Psoas muscle (tissue), 8 donors: ENCODE data around the gene PLSCR4. TPM values are rescaled to one million over a fixed set of nuclear protein-coding genes. Genes with fewer than 3 reads are reported as not detected.
A peak's percentile ranks its signal among the peaks of the same experiment; 100 is the strongest.

Experiments
- ATAC-seq, 4 donors: fragments of 200-7000 bp; cut with Tn5 transposase; one replicate each; pipeline ENCODE4 v1.9.1; 2020; ENCODE audit warnings: moderate library complexity in 3 of 4, mild to moderate bottlenecking in 2 of 4
- DNase-seq, 2 donors: peaks; one replicate each; pipeline ENCODE4 v3.0.0-alpha.2; 2020
- H3K27ac ChIP-seq: fragments of 200-600 bp; one replicate; pipeline ENCODE4 v1.8.0; 2022
- H3K27me3 ChIP-seq, 3 donors: fragments of 200-600 bp in 1 of 3; one replicate each; pipeline versions ENCODE4 v1.6.1 to v1.8.0; 2013 to 2022; ENCODE audit warnings: low read length in 2 of 3, mild to moderate bottlenecking in 2 of 3, moderate library complexity in 1 of 3; ENCODE audit not compliant: insufficient read depth in 3 of 3
- H3K36me3 ChIP-seq, 2 donors: fragments of 200-600 bp in 1 of 2; one replicate each; pipeline versions ENCODE4 v1.6.1 to v1.8.0; 2013 to 2022; ENCODE audit warnings: low read depth in 1 of 2, mild to moderate bottlenecking in 1 of 2, moderate library complexity in 1 of 2; ENCODE audit not compliant: insufficient read depth in 1 of 2
- H3K4me1 ChIP-seq: fragments of 200-600 bp; one replicate; pipeline ENCODE4 v1.8.0; 2022
- H3K4me3 ChIP-seq: fragments of 200-600 bp; one replicate; pipeline ENCODE4 v1.8.0; 2022; ENCODE audit warnings: mild to moderate bottlenecking
- H3K9me3 ChIP-seq: fragments of 200-600 bp; one replicate; pipeline ENCODE4 v1.8.0; 2022
- CTCF ChIP-seq: fragments of 200-600 bp; IDR thresholded peaks from one replicate; pipeline ENCODE4 v1.8.0; 2022; ENCODE audit warnings: antibody characterized with exemption
- WGBS, 3 donors: extraction: QIAGEN DNeasy Blood & Tissue Kit; methylation state at CpG; one replicate each; pipeline versions ENCODE4 v1.1.6 to v1.1.7; 2013; 5-methylcytosine and 5-hydroxymethylcytosine counted together
- intact Hi-C, 2 donors: fragments of 100-400 bp; cut with DNase I; formaldehyde crosslinking; loops; one replicate each; pipeline versions ENCODE4 v1.11.0 to v1.14.2; 2022
- polyA plus RNA-seq, 3 donors: library from polyadenylated mRNA; stranded (reverse); fragments of 200-250 nt; gene quantifications; one replicate each; pipeline ENCODE4 v1.2.3, GENCODE V29; 2013
- total RNA-seq, 4 donors: library from RNA; stranded (reverse); fragmentation: NEBNext Ultra II Directional in 2 of 4; extraction: Animal tissue kit (Norgen Biotek cat#: 25700) in 2 of 4; gene quantifications; one replicate each; pipeline versions ENCODE4 v1.2.1 to v1.2.4, GENCODE V29; 2021 to 2023
- donor health status: healthy with polysubstance abuse.
- donor health status: DM: no; HTN: no; CAD: no; lungs with moderate emphysema.
- donor health status: Bipolar disorder and iron deficiency.
- donor health status: healthy.
- donor health status: DM: yes; HTN: yes; CAD: no.
- donor health status: DM: no; HTN: no; CAD: no.
- donor health status: DM: no; HTN: no; CAD: no.
- donor health status: DM: yes; HTN: yes; CAD: no.

PLSCR4 gene
- total and polyA plus RNA-seq, 7 donors, result 2.0 to 13.5 (median 3.6) TPM

GRCh38 chr3:146189519-146190173, 61.3 kb downstream of the PLSCR4 start:
- no peaks in the 10 kb centered on the region for H3K9me3 ChIP-seq
- ATAC-seq (peak; percentile 67 to 82 (median 74)), DNase-seq (no peak)
- no peaks in the 10 kb centered on the region for H3K27me3 ChIP-seq
- no peaks in the 10 kb centered on the region for H3K4me1 ChIP-seq
- H3K4me3 ChIP-seq, result no peak overlapping the region
- no peak overlapping the region for H3K27ac ChIP-seq
- 7 to 9% (median 8%) methylated on average over 6 of the region's 6 CpGs for WGBS, 3 donors
- intact Hi-C loops, result loop anchor here in 1 of 2 donors (10.0 kb wide), 1 partner anchor 125 kb away; no protein-coding TSS in a partner anchor
- TF ChIP-seq CTCF, result peak; percentile 76
- H3K36me3 ChIP-seq, result no peaks in the 10 kb centered on the region

GRCh38 chr3:146187334-146187950, 63.5 kb downstream of the PLSCR4 start:
- Histone ChIP-seq H3K9me3 (no peaks in the 10 kb centered on the region), H3K27me3 (no peaks in the 10 kb centered on the region), H3K36me3 (no peaks in the 10 kb centered on the region), H3K27ac (no peak overlapping the region), H3K4me1 (no peaks in the 10 kb centered on the region), H3K4me3 (no peak overlapping the region)
- intact Hi-C loops, result loop anchor here (2.0 to 10.0 kb wide), 2 partner anchors 123 kb away; no protein-coding TSS in a partner anchor
- ATAC-seq (no peak), DNase-seq (no peak)
- TF ChIP-seq CTCF, result peak; percentile 50
- 39 to 77% (median 53%) methylated on average over 2 of the region's 2 CpGs for WGBS, 3 donors

- DNase-seq, result no peak
- no peaks in the 10 kb centered on the region for H3K4me1 ChIP-seq
- no peaks in the 10 kb centered on the region for H3K9me3 ChIP-seq
- H3K36me3 ChIP-seq, result no peaks in the 10 kb centered on the region
- TF ChIP-seq CTCF, result no peak
- WGBS, 3 donors, result 43 to 46% (median 44%) methylated on average over 2 of the region's 2 CpGs
- ATAC-seq, result no peak
- H3K4me3 ChIP-seq, result no peak overlapping the region
- no peak overlapping the region for H3K27ac ChIP-seq
- no peaks in the 10 kb centered on the region for H3K27me3 ChIP-seq
- intact Hi-C loops, result loop anchor here in 1 of 2 donors (10.0 kb wide), 1 partner anchor 120 kb away; no protein-coding TSS in a partner anchor
Measured at GRCh38 chr3:146184241-146185015, 66.5 kb downstream of the PLSCR4 start.

GRCh38 chr3:146181216-146181615, 69.7 kb downstream of the PLSCR4 start:
- no peaks in the 10 kb centered on the region for H3K27me3 ChIP-seq
- DNase-seq (no peak), ATAC-seq (no peak)
- no peak for TF ChIP-seq CTCF
- H3K36me3 ChIP-seq, result no peaks in the 10 kb centered on the region
- H3K4me3 ChIP-seq, result no peak overlapping the region
- H3K4me1 ChIP-seq, result no peaks in the 10 kb centered on the region
- intact Hi-C loops, result loop anchor here in 1 of 2 donors (10.0 kb wide), 1 partner anchor 116 kb away; no protein-coding TSS in a partner anchor
- H3K27ac ChIP-seq, result no peak overlapping the region
- H3K9me3 ChIP-seq, result no peaks in the 10 kb centered on the region
- WGBS, 3 donors, result 91 to 95% (median 95%) methylated on average over 5 of the region's 5 CpGs
